SH-SY5Y (cell line): ENCODE measurements around the gene ABI2.

Experiments used
- GATA2 ChIP-seq: IDR thresholded peaks from 2 replicates; pipeline ENCODE4 v1.6.1; 2011; ENCODE audit warnings: mild to moderate bottlenecking, low read depth, low read length
- GATA3 ChIP-seq: IDR thresholded peaks from 2 replicates; pipeline ENCODE4 v1.6.1; 2011; ENCODE audit warnings: low read depth, mild to moderate bottlenecking, low read length, moderate library complexity

DNA sequence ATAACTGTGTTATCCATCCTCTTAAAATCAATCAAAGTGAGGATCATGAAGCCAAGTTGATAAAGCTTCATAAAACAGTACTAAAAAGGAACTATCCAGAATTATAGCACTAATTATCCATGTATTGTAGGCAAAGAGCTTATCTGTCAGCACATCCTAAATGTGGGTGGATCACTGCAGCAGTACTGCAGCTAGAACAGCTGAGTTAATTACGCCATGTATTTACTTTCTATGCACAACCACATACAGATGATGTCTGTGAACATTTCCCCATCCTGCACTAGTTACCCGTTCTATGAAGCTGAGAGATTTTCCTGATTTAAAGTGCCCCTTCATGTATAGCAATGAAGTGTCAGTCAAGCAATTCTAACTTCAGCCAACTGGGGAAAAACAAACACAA lies 110.3 kb downstream of the ABI2 start:
- TF ChIP-seq GATA2: no peak
- TF ChIP-seq GATA3: no peak
